Mesothelial cell of epicardium (in vitro differentiated cells): ENCODE results near the gene FBXL15. TPM values are rescaled to one million over a fixed set of nuclear protein-coding genes. Genes with fewer than 3 reads are reported as not detected.

Experiments
- DNase-seq, 2 experiments: peaks; one replicate each; pipeline ENCODE4 v3.0.0; 2021; ENCODE audit warnings: low spot score in 2 of 2; ENCODE audit not compliant: unreplicated experiment in 2 of 2
- H3K27ac Mint-ChIP-seq: 2 replicates; pipeline ENCODE4 v1.8.0; 2021; ENCODE audit warnings: mixed read lengths
- H3K27me3 Mint-ChIP-seq: 2 replicates; pipeline ENCODE4 v1.8.0; 2021; ENCODE audit warnings: low read depth, mixed read lengths
- H3K36me3 Mint-ChIP-seq: 2 replicates; pipeline ENCODE4 v1.8.0; 2021; ENCODE audit warnings: mixed read lengths
- H3K4me1 Mint-ChIP-seq: 2 replicates; pipeline ENCODE4 v1.8.0; 2021; ENCODE audit warnings: mixed read lengths
- H3K4me3 Mint-ChIP-seq: 2 replicates; pipeline ENCODE4 v1.8.0; 2021; ENCODE audit warnings: mild to moderate bottlenecking, moderate library complexity, mixed read lengths
- H3K9me3 Mint-ChIP-seq: 2 replicates; pipeline ENCODE4 v1.8.0; 2021; ENCODE audit warnings: mixed read lengths
- CTCF ChIP-seq: fragments of 200-600 bp; sonication (generic); IDR thresholded peaks from one replicate; pipeline ENCODE4 v1.5.0; 2021; ENCODE audit warnings: antibody characterized with exemption; ENCODE audit not compliant: unreplicated experiment
- total RNA-seq: library from RNA; stranded (reverse); gene quantifications from 3 replicates; pipeline ENCODE4 v1.2.1, GENCODE V29; 2021

Gene FBXL15
- total RNA-seq, 1 donor from 2014 or later, result 11.7 TPM

GRCh38 chr10:102389894-102390293 is 30.7 kb upstream of the FBXL15 start:
- H3K36me3 Mint-ChIP-seq, result no peaks in the 10 kb centered on the region
- H3K27me3 Mint-ChIP-seq, result no peaks in the 10 kb centered on the region
- no peak overlapping the region for H3K4me3 Mint-ChIP-seq
- no peak overlapping the region for H3K27ac Mint-ChIP-seq
- no peak for DNase-seq
- TF ChIP-seq CTCF, result no peak
- no peaks in the 10 kb centered on the region for H3K9me3 Mint-ChIP-seq
- peaks cover 15% of the 10 kb centered on the region for H3K4me1 Mint-ChIP-seq

GRCh38 chr10:102392306-102392705 is 28.3 kb upstream of the FBXL15 start:
- Mint-ChIP-seq H3K27ac (peak overlapping the region; percentile 31), H3K36me3 (no peaks in the 10 kb centered on the region), H3K27me3 (no peaks in the 10 kb centered on the region), H3K4me3 (no peak overlapping the region), H3K9me3 (no peaks in the 10 kb centered on the region), H3K4me1 (peaks cover 25% of the 10 kb centered on the region)
- DNase-seq, result no peak
- TF ChIP-seq CTCF, result no peak

- peaks cover 25% of the 10 kb centered on the region for H3K4me1 Mint-ChIP-seq
- peak overlapping the region; percentile 97 for H3K27ac Mint-ChIP-seq
- H3K4me3 Mint-ChIP-seq, result peak overlapping the region; percentile 75
- DNase-seq, result no peak
- no peaks in the 10 kb centered on the region for H3K27me3 Mint-ChIP-seq
- no peak for TF ChIP-seq CTCF
- H3K36me3 Mint-ChIP-seq, result no peaks in the 10 kb centered on the region
- H3K9me3 Mint-ChIP-seq, result no peaks in the 10 kb centered on the region
Observed at GRCh38 chr10:102393411-102394078, 27.1 kb upstream of the FBXL15 start.

GRCh38 chr10:102394079-102394800 is 26.4 kb upstream of the FBXL15 start:
- Mint-ChIP-seq H3K36me3 (no peaks in the 10 kb centered on the region), H3K4me3 (peak overlapping the region; percentile 75), H3K4me1 (peaks cover 25% of the 10 kb centered on the region), H3K9me3 (no peaks in the 10 kb centered on the region), H3K27me3 (no peaks in the 10 kb centered on the region), H3K27ac (peak overlapping the region; percentile 99)
- DNase-seq, result peak; percentile 84 to 96
- peak; percentile 90 for TF ChIP-seq CTCF

GRCh38 chr10:102394801-102395399 is 25.7 kb upstream of the FBXL15 start:
- Mint-ChIP-seq H3K27ac (peak overlapping the region; percentile 99), H3K4me3 (peak overlapping the region; percentile 75), H3K4me1 (peaks cover 25% of the 10 kb centered on the region), H3K27me3 (no peaks in the 10 kb centered on the region), H3K36me3 (no peaks in the 10 kb centered on the region), H3K9me3 (no peaks in the 10 kb centered on the region)
- TF ChIP-seq CTCF, result no peak
- no peak for DNase-seq
